Neural progenitor cell (in vitro differentiated cells): Measurements from ENCODE around the gene TRAPPC2L. TPM values are rescaled to one million over a fixed set of nuclear protein-coding genes. Genes with fewer than 3 reads are reported as not detected.

Source experiments
- DNase-seq: peaks from one replicate; pipeline ENCODE4 v3.0.0-alpha.2; 2016; ENCODE audit warnings: low spot score
- H2AFZ ChIP-seq: fragments of 200-600 bp; sonication (generic); replicated peaks from 2 replicates; pipeline ENCODE4 v1.6.1; 2016; ENCODE audit warnings: antibody characterized with exemption
- H3F3A ChIP-seq: fragments of 200-600 bp; sonication (generic); 2 replicates; pipeline ENCODE4 v1.6.1; 2016; ENCODE audit warnings: antibody characterized with exemption, low read depth
- H3K27ac ChIP-seq: fragments of 200-600 bp; sonication (generic); 2 replicates; pipeline ENCODE4 v1.5.1; 2016; ENCODE audit warnings: mild to moderate bottlenecking
- H3K27me3 ChIP-seq: fragments of 200-600 bp; sonication (generic); 2 replicates; pipeline ENCODE4 v1.6.1; 2016; ENCODE audit warnings: mild to moderate bottlenecking, moderate library complexity
- H3K36me3 ChIP-seq: fragments of 200-600 bp; sonication (generic); 2 replicates; pipeline ENCODE4 v1.5.1; 2016
- H3K4me1 ChIP-seq: fragments of 200-600 bp; sonication (generic); 2 replicates; pipeline ENCODE4 v1.6.1; 2016; ENCODE audit warnings: mixed run types
- H3K4me2 ChIP-seq: fragments of 200-600 bp; sonication (generic); 2 replicates; pipeline ENCODE4 v1.6.1; 2016
- H3K4me3 ChIP-seq: fragments of 200-600 bp; sonication (generic); 2 replicates; pipeline ENCODE4 v1.5.1; 2016
- H3K79me2 ChIP-seq: fragments of 200-600 bp; sonication (generic); 2 replicates; pipeline ENCODE4 v1.6.1; 2016; ENCODE audit warnings: low read depth
- H3K9ac ChIP-seq: fragments of 200-600 bp; sonication (generic); 2 replicates; pipeline ENCODE4 v1.6.1; 2016
- H3K9me3 ChIP-seq: fragments of 200-600 bp; sonication (generic); 2 replicates; pipeline ENCODE4 v1.5.1; 2016; ENCODE audit warnings: low read depth
- H4K20me1 ChIP-seq: fragments of 200-600 bp; sonication (generic); 2 replicates; pipeline ENCODE4 v1.6.1; 2016; ENCODE audit warnings: low read depth
- H3K27ac Mint-ChIP-seq: 3 replicates; pipeline ENCODE4 v1.8.0; 2021; ENCODE audit warnings: mixed read lengths
- H3K27me3 Mint-ChIP-seq: 2 replicates; pipeline ENCODE4 v1.8.0; 2022; ENCODE audit warnings: low read depth, mild to moderate bottlenecking, inconsistent platforms, moderate library complexity, mixed read lengths; ENCODE audit not compliant: insufficient read depth
- H3K36me3 Mint-ChIP-seq: 3 replicates; pipeline ENCODE4 v1.8.0; 2021; ENCODE audit warnings: mixed read lengths
- H3K4me1 Mint-ChIP-seq: 3 replicates; pipeline ENCODE4 v1.8.0; 2021; ENCODE audit warnings: mixed read lengths
- H3K4me3 Mint-ChIP-seq: 3 replicates; pipeline ENCODE4 v1.8.0; 2021; ENCODE audit warnings: mild to moderate bottlenecking, moderate library complexity, mixed read lengths
- H3K9me3 Mint-ChIP-seq: 3 replicates; pipeline ENCODE4 v1.8.0; 2020; ENCODE audit warnings: mixed read lengths
- CTCF ChIP-seq: fragments of 200-600 bp; sonication (generic); IDR thresholded peaks from 2 replicates; pipeline ENCODE4 v1.5.1; 2017; ENCODE audit warnings: antibody characterized with exemption, mild to moderate bottlenecking
- EZH2 ChIP-seq: fragments of 200-600 bp; sonication (generic); IDR thresholded peaks from 2 replicates; pipeline ENCODE4 v1.6.1; 2017; ENCODE audit warnings: antibody characterized with exemption, mild to moderate bottlenecking, moderate library complexity
- EZH2phosphoT487 ChIP-seq: fragments of 200-600 bp; sonication (generic); IDR thresholded peaks from 2 replicates; pipeline ENCODE4 v1.6.1; 2017; ENCODE audit warnings: antibody characterized with exemption
- total RNA-seq: library from RNA; depleted of rRNA; stranded (reverse); fragments of >200 nt; gene quantifications from 2 replicates; pipeline ENCODE4 v1.2.3, GENCODE V29; 2015; ENCODE audit warnings: low replicate concordance

The TRAPPC2L gene
- total RNA-seq, 1 donor from 2014 or later, result 31.8 TPM

GRCh38 chr16:88835383-88835782, 21.5 kb upstream of the TRAPPC2L start:
- H3K4me2 ChIP-seq, result no peak overlapping the region
- no peaks in the 10 kb centered on the region for H3K9me3 Mint-ChIP-seq
- no peaks in the 10 kb centered on the region for H3K27me3 Mint-ChIP-seq
- H3K27ac Mint-ChIP-seq, result no peak overlapping the region
- no peak for DNase-seq
- H3K27ac ChIP-seq, result no peak overlapping the region
- H3K4me1 ChIP-seq, result no peaks in the 10 kb centered on the region
- H2AFZ ChIP-seq, result no peak overlapping the region
- no peaks in the 10 kb centered on the region for H3K79me2 ChIP-seq
- TF ChIP-seq CTCF (no peak), EZH2 (no peak), EZH2phosphoT487 (no peak)
- no peaks in the 10 kb centered on the region for H3K4me1 Mint-ChIP-seq
- H3K4me3 ChIP-seq, result no peak overlapping the region
- no peaks in the 10 kb centered on the region for H3K9me3 ChIP-seq
- H3F3A ChIP-seq, result no peaks in the 10 kb centered on the region
- H3K36me3 ChIP-seq, result no peaks in the 10 kb centered on the region
- H4K20me1 ChIP-seq, result no peaks in the 10 kb centered on the region
- no peak overlapping the region for H3K4me3 Mint-ChIP-seq
- H3K27me3 ChIP-seq, result no peaks in the 10 kb centered on the region
- H3K9ac ChIP-seq, result no peak overlapping the region
- H3K36me3 Mint-ChIP-seq, result no peaks in the 10 kb centered on the region

DNA sequence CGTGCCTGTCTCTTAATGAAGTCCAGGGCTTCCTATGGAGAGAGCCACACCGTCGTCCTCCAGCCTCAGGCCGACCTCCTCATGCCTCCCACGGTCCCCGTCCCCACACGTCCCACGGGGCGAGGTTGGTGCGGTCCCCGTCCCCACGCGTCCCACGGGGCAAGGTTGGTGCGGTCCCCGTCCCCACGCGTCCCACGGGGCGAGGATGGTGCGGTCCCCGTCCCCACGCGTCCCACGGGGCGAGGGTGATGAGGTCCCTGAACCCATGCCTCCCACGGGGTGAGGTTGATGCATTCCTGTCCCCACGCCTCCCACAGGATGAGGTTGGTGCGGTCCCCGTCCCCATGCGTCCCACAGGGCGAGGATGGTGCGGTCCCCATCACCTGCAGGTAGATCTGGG, 21.1 kb upstream of the TRAPPC2L start:
- Mint-ChIP-seq H3K4me3 (no peak overlapping the region), H3K9me3 (no peaks in the 10 kb centered on the region), H3K27me3 (peaks cover 2% of the 10 kb centered on the region), H3K27ac (no peak overlapping the region), H3K4me1 (no peaks in the 10 kb centered on the region), H3K36me3 (no peaks in the 10 kb centered on the region)
- no peak overlapping the region for H3K9ac ChIP-seq
- no peak overlapping the region for H3K4me3 ChIP-seq
- no peaks in the 10 kb centered on the region for H3K27me3 ChIP-seq
- no peaks in the 10 kb centered on the region for H3K4me1 ChIP-seq
- H3F3A ChIP-seq, result no peaks in the 10 kb centered on the region
- no peak overlapping the region for H3K27ac ChIP-seq
- no peaks in the 10 kb centered on the region for H4K20me1 ChIP-seq
- no peaks in the 10 kb centered on the region for H3K36me3 ChIP-seq
- no peaks in the 10 kb centered on the region for H3K9me3 ChIP-seq
- H2AFZ ChIP-seq, result no peak overlapping the region
- no peaks in the 10 kb centered on the region for H3K79me2 ChIP-seq
- DNase-seq, result no peak
- no peak for TF ChIP-seq EZH2phosphoT487
- no peak for TF ChIP-seq CTCF
- no peak for TF ChIP-seq EZH2
- H3K4me2 ChIP-seq, result no peak overlapping the region

GRCh38 chr16:88836791-88837190, 20.1 kb upstream of the TRAPPC2L start:
- Histone ChIP-seq H3K79me2 (no peaks in the 10 kb centered on the region), H3K27ac (no peak overlapping the region), H2AFZ (no peak overlapping the region), H4K20me1 (no peaks in the 10 kb centered on the region), H3K4me2 (no peak overlapping the region), H3K4me1 (no peaks in the 10 kb centered on the region), H3K9ac (no peak overlapping the region), H3K27me3 (no peaks in the 10 kb centered on the region), H3K36me3 (no peaks in the 10 kb centered on the region), H3F3A (no peaks in the 10 kb centered on the region), H3K9me3 (no peaks in the 10 kb centered on the region), H3K4me3 (no peak overlapping the region)
- no peak for TF ChIP-seq EZH2phosphoT487
- no peak for TF ChIP-seq CTCF
- no peak for TF ChIP-seq EZH2
- no peaks in the 10 kb centered on the region for H3K36me3 Mint-ChIP-seq
- peaks cover 2% of the 10 kb centered on the region for H3K27me3 Mint-ChIP-seq
- DNase-seq, result no peak
- H3K9me3 Mint-ChIP-seq, result no peaks in the 10 kb centered on the region
- H3K4me1 Mint-ChIP-seq, result no peaks in the 10 kb centered on the region
- H3K27ac Mint-ChIP-seq, result no peak overlapping the region
- no peak overlapping the region for H3K4me3 Mint-ChIP-seq

GRCh38 chr16:88837806-88838205, 19.1 kb upstream of the TRAPPC2L start:
- Histone ChIP-seq H3K79me2 (no peaks in the 10 kb centered on the region), H3K4me2 (no peak overlapping the region), H4K20me1 (no peaks in the 10 kb centered on the region), H3K4me1 (no peaks in the 10 kb centered on the region), H3K9ac (no peak overlapping the region), H3K27me3 (no peaks in the 10 kb centered on the region), H3F3A (no peaks in the 10 kb centered on the region), H3K36me3 (no peaks in the 10 kb centered on the region), H3K4me3 (no peak overlapping the region), H2AFZ (no peak overlapping the region), H3K9me3 (no peaks in the 10 kb centered on the region), H3K27ac (no peak overlapping the region)
- H3K4me1 Mint-ChIP-seq, result no peaks in the 10 kb centered on the region
- DNase-seq, result no peak
- TF ChIP-seq EZH2phosphoT487 (no peak), CTCF (no peak), EZH2 (no peak)
- peaks cover 2% of the 10 kb centered on the region for H3K27me3 Mint-ChIP-seq
- no peaks in the 10 kb centered on the region for H3K9me3 Mint-ChIP-seq
- H3K36me3 Mint-ChIP-seq, result no peaks in the 10 kb centered on the region
- H3K4me3 Mint-ChIP-seq, result no peak overlapping the region
- no peak overlapping the region for H3K27ac Mint-ChIP-seq
